HK-2 (cell line): ENCODE data around the gene IL17C.

Source experiments
- DNase-seq: peaks from one replicate; pipeline ENCODE4 v3.0.0-alpha.2; 2018; ENCODE audit not compliant: unreplicated experiment

IL17C gene

DNA sequence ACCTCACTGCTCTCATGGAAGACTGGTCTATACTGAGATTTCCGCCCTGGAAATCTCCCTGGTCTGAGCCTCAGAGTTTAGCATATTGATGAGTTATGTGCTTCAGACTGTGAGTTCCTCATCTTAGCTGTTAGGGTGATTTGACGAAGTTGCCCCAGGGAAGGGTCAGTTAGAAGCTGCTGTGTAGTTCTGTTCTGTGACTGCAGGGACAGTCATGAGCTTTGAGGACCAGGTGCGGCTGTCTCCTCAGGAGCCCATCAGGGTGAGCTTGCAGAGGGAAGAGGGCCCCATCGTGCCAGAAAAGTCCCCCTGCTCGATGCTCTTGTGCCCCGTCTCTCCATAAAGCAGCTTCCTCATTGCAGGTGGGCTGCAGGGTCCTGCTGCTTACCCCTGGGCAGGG is 28.3 kb upstream of the IL17C start:
- DNase-seq = no peak

DNA sequence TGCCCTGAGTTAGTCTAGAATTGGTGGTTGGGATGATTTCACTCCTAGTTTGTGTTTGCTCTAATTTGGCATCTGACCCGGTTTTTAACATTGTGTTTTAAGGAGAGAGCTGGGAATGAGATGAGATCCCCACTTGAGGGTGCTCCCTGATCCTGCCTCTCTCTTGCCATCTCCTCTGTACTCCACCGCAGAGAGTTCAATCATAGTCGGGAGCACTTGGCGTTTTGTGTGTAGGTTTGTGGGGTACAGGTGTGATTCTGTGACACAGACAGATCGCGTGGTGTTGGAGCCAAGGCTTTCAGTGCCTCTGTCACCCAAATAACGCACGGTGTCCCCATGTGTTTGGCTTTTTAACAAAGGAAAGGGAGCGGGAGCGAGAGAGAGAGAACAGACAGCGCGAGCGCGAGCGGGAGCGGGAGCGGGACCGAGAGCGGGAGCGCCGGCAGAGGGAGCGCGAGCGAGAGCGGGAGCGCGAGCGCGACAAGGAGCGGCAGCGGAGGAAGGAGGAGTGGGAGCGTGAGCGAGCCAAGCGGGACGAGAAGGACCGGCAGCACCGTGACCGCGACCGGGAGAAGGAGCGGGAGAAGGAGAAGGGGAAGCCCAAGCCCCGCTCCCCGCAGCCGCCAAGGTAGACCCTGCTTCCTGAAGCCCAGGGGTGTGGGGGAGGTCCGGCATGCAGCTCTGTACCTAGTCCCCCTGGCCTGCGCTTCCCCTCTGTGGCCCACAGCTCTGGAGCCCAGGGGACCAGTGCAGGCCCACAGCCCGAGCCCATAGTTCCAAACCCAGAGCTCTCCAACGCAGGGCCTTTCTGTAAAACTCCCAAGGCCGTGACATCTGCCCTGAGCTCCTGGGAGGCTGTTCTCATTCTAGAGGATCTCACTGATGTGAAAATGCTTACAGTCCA is 27.2 kb upstream of the IL17C start:
- no peak for DNase-seq

DNA sequence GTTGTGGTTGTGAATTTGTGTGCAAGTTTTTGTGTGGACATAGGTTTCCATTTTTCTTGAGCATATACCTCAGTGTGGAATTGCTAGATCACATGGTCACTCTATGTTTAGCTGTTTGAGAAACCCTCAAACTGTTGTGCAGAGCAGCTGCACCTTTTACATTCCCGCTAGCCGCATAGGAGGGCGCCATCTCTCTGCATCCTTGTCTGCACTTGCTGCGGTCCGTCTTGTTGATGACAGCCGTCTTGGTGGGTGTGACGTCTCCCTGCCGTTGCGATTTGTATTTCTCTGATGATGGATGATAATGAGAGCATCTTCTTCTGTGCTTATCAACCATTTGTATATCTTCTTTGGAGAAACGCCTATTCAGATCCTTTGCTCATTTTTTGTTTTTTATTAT is 25.1 kb upstream of the IL17C start:
- no peak for DNase-seq

DNA sequence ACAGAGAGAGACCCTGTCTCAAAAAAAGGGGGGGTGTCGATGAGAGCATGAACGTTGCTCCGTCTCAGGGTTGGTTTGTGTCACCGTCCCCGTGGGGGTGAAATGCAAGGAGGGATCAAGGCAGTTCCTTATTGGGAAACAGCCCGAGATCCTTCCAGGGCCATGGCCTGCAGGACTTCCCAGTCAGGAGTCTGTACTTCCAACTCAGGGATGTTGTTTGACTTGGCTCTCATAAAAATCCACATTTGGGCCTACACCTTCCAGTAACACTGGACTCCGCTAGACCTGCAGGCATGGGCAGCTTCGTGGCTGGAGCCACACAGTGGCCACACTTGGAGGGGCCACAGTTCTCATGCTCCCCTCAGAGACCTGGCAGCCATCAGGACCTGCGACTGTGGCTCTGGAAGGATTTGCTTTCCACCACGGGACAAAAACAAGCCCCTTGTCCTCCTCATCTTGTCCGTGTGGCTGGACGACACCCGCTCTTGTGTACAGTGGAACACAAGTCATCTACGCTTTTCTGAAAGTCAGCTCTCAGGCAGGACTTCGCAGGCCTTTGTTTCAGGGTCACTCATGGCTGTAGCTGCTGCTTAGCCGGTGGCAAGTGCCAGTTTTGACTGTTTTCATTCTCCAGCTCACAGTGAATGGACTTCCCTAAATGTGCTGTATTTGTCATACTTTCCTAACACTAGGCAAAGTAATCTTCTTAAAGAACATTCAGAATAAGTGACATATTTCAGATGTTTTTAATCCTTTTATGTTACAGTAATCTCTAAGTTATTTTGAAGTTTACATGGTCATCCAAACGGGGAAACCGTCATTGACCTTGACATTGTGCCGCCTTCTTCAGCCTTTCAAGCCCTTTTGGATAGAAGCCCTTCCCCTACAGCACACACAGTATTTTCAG is 24.2 kb upstream of the IL17C start:
- DNase-seq = no peak

DNA sequence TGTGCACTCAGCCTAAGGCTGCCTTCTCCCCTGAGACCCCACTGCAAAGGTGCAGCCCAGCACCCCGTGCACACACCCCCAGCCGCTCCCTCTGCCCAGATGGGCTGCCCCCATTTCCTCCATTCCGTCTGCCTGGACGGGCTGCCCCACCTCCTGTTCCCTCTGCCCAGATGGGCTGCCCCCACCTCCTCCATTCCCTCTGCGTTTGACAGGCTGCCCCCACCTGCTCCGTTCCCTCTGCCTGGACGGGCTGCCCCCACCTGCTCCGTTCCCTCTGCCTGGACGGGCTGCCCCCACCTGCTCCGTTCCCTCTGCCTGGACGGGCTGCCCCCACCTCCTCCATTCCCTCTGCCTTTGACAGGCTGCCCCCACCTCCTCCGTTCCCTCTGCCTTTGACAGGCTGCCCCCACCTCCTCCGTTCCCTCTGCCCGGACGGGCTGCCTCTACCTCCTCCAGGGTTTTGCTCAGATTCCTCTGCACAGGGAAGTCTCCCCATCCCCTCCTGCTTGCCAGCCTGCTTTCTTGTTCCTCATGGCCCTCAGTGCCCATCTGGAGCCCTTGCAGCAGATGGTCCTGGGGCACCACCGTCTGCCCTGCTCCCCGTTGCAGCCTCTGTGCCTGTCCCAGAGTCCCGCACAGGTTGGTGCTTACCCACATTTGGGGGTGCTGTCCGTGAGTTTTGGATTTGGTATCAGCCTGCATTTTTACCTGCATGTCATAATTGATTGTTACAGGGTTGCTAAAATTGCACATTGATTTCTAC is 23.4 kb upstream of the IL17C start:
- no peak for DNase-seq

DNA sequence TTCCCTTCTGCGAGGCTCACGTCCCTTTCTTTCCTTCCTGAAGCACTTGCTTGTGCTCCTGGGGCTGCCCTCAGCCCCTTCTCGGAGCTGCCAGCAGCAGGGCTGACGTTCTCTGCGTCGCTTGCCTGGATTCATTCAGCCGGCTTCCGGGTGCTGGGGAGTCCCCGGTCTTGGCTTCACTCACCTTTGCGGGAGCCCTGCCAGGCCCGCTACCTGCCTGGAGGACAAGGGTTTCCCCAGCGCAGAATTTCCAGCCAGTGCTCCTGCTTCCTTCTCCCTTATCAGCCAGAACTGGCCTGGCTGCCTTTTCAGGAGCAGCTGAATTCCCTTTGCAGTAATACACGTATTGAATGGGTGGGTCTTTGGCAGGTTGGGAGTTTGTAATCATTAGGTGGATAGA is 22.1 kb upstream of the IL17C start:
- no peak for DNase-seq

DNA sequence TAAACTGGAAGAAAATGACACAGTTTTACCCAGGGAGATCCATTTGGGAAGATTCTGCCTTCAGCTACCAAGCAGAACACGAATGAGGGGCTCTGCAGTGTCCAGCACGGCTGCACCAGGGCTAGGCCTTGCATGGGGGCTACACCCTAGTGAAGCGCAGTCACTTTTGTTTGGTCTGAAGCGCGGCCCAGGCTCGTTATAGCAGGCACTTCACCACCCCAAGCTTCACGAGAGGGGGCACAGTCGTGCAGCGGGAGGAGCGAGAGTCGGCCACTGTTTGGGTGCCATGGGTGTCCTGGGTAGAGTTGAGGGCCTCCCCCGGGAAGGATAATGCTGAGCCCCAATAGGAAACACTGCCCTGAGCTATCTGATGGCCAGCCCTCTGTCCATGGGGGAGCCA is 21.6 kb upstream of the IL17C start:
- no peak for DNase-seq

DNA sequence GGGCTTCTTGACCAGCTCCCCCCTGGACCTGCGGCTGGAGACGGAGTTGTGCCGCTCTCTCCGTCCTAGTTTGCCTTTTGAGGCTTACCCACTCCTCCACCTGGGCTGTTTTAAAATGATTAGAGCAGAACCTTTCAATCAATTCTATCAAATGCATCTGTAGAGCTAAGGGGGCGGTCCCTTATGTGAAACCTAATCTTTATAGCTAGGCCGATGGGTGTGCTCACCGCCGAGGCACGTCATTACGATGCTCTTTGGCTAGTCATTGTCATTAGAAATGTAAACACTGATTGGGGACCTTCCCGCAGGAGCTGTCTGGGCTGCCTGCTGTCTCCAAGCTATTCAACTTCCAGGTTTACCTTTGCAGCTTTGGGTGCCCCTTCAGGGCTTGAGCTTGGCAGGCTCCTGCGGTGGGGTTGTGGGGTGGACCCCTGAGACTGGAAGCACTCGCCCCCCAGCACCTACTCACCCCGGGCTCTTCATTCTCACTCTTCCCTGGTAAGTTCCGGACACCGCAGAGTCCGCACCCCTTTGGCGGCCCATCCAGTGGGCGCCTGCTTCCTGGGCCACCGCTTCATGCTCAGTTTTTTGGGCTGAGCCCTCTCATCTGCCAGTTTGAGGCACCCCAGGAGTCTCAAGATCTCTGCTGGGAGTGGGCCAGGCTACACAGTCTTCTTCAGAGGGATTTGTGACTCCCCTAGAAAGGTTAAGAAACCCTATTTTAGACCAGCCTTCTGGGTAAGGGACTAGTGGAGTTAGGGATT is 20.9 kb upstream of the IL17C start:
- no peak for DNase-seq

DNA sequence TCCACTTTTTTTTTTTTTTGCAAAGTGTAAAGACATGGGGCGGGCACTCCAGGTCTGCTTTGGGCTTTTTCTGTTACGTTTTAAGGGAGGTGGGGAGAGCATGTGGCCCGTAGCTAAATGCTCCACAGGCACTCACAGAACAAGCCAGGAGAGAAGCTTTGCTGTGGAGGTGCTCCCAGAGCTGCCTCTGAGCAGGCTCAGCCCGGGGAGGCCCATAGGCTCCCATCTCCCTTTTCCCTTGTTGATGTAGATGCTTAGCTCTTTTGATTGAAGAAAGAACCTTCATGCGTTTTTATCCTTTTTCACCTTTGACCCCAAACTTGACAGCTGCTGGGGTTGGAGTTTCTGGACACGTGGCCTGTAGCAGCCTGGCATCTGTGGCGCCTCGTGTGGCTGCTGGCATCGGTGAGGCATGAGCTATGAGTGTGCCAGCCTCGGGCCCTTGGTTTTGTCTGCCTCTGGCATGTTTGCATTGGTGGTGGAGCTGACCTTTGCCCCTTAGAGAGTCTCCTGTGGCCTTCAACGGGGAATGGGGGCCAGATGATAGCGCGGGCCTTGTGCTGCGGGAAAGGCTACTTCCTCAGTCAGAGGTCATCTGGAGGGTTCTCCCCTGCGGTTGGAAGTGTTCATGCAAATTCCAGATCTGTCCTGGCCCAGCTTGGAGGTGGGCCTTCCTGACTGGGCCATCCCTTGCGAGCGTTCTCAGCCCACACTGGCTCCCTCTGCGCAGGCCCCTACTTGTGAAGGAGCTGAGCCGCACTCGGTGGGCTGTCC is 20.0 kb upstream of the IL17C start:
- no peak for DNase-seq

DNA sequence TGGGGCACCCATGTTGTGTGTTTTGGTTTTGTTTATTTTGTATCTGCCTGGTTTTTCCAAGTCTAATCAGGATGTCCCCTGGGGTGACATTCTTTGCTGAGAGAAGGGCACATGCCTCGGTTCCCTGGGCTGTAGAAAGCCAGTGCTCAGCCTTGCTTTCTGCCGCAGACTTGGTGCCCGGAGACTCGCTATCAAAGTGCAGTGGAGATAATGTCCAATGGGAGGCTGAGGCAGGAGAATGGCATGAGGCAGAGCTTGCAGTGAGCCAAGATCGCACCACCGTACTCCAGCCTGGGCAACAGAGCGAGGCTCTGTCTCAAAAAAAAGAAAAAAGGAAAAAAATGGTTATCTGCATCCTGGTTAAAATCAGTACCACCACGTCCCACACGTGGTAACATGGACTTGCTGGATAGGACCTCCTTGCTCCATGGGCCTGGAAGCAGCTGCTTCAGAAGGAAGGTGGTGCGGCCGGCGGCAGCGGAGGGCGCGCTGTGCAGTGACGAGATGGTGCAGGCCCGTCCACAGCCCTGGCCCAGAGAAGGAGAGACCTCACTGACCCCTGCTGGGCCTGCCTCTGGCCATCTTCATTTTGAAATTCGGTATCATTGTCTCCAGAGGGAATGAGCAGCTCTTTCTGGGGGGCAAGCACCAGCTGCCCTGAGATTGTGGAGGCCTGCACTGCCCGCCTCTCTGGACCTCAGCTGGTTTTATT is 19.3 kb upstream of the IL17C start:
- no peak for DNase-seq

DNA sequence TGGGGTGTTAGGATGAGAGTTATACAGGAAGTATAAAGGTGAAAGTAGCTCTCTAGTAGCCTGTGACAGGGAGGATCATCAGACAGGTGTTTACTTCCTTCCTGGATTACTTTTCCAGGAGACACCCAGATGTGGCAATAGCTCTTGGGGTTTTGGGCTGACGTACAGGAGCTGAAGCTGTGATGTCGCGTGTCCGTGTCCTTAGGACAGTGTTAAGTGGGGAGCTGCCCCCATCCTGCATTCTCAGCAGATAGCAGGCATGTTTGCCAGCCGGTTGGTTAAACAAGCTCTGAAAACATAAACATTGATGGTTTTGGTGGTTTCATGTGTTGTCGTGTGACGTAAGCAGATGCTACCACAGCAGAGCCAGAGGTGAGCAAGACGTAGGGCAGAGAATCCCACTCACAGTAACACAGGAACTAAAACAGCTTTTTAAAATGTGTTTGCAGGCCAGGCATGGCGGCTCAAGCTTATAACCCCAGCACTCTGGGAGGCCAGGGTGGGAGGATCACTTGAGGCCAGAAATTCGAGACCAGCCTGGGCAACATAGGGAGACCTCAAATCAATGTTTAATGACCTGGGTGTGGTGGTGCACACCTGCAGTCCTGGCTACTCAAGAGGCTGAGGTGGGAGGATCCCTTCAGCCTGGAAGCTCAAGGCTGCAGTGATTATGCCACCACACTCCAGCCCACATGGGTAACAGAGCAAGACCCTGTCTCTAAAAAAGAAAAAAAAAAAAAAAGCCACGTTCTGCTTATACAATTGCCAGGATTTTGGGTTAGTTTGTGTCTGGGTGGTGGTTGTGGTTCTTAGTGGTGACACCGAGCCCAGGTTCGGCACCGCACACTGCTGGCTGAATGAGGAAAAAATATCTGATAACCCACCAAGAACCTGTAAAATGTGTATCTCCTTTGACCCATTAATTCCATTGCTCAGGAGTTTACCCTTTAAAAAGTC is 18.2 kb upstream of the IL17C start:
- DNase-seq = no peak

DNA sequence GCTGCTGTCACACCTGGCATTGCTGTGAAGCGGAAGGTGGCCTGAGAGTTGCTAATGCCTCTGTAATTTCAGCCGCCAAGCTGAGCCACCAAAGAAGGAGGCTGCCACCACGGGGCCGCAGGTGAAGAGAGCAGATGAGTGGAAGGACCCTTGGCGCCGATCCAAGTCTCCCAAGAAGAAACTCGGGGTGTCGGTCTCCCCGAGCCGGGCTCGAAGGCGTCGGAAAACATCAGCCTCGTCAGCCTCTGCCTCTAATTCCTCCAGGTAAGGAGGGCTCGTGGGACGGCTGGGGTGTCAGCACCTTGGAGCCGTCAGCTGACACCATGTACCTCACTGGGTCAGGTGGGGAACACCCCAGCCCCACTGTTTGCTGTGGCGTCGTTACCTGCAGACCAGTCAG is 16.2 kb upstream of the IL17C start:
- no peak for DNase-seq

DNA sequence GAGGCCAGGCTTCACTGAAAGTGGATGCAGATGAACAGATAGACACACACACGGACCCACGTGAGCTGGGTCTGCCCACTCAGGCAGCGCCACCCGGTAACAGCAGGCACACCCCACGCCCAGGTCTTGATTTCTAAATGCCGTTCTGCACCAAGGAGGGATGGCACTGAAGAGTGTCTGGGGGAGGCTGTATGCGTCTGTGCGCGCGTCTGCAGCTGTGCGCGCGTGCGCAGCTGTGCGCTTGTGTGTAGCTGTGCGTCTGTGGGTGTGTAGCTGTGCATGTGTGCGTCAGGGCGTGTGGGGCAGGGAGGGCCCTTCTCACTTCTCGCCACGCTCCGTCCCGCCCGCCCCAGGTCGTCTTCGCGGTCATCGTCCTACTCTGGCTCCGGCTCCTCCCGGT is 15.5 kb upstream of the IL17C start:
- no peak for DNase-seq

DNA sequence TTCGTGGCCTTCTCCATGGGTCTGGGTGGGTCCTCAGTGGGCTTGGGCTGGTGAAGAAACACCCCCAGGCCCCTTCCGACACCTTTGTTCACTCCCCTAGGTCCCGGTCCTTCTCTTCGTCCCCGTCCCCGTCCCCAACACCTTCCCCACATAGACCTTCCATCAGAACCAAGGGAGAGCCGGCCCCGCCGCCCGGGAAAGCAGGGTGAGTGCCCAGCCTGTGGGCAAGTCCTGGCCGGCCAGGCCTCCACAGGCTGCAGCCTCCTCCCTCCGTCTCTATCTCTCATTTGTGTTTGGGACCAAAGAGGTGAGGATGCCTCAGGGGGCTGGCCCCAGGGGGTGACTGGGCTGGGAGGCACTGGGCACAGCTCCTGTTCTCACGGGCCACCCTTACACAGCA is 14.5 kb upstream of the IL17C start:
- no peak for DNase-seq

DNA sequence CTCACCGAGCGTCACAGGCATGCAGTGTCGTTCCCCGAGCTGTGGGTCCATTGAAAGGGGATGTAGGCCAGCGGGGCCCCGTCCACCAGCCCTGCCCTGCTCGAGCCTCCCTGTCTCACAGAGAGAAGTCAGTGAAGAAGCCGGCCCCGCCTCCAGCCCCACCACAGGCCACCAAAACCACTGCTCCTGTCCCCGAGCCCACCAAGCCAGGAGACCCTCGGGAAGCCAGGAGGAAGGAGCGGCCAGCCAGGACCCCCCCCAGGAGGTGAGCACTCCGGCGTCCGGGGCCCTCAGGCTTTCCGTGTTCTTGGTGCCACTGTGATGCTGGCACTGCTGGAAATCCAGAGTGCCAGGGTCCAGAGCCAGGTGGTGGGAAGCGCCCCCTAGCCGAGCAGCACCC is 13.9 kb upstream of the IL17C start:
- DNase-seq = no peak

DNA sequence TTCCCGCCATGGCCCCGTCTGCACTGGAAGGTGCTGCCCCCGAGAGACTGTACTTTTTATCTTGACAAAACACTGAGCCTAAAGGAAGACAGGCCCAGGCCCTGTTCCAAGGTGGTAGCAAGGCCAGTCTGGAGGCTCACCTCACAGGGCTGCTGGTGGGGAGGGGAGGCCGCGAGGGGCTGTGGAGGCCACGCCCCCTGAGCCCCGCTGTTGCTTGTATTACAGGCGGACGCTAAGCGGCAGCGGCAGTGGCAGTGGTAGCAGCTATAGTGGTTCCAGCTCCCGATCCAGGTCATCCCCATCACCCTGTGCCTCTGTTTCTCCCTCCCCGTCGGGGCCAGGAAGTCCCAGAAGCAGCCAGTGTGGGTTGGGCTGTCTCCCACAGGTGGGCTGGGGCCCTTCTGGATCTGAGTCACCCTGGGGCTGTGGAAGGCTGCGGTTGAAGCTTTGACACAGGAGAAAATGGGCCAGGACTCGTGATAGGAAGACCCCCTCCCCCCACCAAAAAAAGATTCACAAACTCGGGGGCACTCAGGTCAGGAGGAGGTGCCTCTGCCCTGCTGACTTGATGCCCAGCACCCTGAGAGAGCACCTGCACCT is 13.3 kb upstream of the IL17C start:
- no peak for DNase-seq

DNA sequence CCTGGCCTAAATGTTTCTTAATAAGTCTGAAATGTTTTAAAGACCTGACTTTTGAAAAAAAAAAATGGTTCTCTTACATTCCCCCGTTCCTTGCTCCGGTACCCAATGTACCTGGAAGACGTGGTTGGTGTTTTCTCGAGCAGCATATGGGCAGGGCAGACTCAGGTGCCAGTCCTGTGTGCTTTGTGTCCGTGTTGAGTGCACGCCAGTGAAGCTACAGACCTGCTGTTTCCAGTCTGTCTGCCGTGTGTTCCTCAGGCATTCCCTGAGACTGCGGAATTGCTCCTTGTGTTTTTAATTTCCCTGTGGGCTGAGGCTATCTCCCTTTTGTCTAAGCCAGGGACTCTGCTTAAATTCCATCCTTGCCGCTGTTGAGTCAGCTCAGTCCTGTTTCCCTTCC is 11.7 kb upstream of the IL17C start:
- no peak for DNase-seq
